Trophoblast cell (in vitro differentiated cells and primary cell): ENCODE data around the gene SLC12A3.
A peak's percentile ranks its signal among the peaks of the same experiment; 100 is the strongest.
"Not testable (repeated sequence)": the region's sequence is repeated elsewhere in the genome, so short reads cannot be mapped to it uniquely, and the experiment has no call there.

ENCODE experiments used
- DNase-seq, 2 donors: peaks; one replicate each; pipeline ENCODE4 v3.0.0-alpha.2; 2016
- H2AFZ ChIP-seq: 2 replicates; pipeline ENCODE4 v1.6.1; 2013; ENCODE audit warnings: low read length, moderate library complexity, mild to moderate bottlenecking; ENCODE audit not compliant: insufficient read depth, poor library complexity
- H2AK5ac ChIP-seq: 2 replicates; pipeline ENCODE4 v1.6.1; 2013; ENCODE audit warnings: mild to moderate bottlenecking, low read length
- H2BK120ac ChIP-seq: 2 replicates; pipeline ENCODE4 v1.6.1; 2013; ENCODE audit warnings: low read length, mild to moderate bottlenecking, moderate library complexity; ENCODE audit not compliant: insufficient read depth, poor library complexity
- H2BK12ac ChIP-seq: 2 replicates; pipeline ENCODE4 v1.6.1; 2013; ENCODE audit warnings: mild to moderate bottlenecking, low read length, moderate library complexity
- H2BK5ac ChIP-seq: 2 replicates; pipeline ENCODE4 v1.6.1; 2013; ENCODE audit warnings: low read length, low read depth, moderate library complexity, mild to moderate bottlenecking; ENCODE audit not compliant: poor library complexity
- H3K14ac ChIP-seq: 2 replicates; pipeline ENCODE4 v1.6.1; 2013; ENCODE audit warnings: mild to moderate bottlenecking, low read length
- H3K18ac ChIP-seq: 2 replicates; pipeline ENCODE4 v1.6.1; 2013; ENCODE audit warnings: mild to moderate bottlenecking, low read length
- H3K23ac ChIP-seq: 2 replicates; pipeline ENCODE4 v1.6.1; 2013; ENCODE audit warnings: low read length
- H3K27ac ChIP-seq: 2 replicates; pipeline ENCODE4 v1.5.1; 2013; ENCODE audit warnings: low read depth, mild to moderate bottlenecking, inconsistent platforms, low read length, moderate library complexity
- H3K27me3 ChIP-seq: 2 replicates; pipeline ENCODE4 v1.6.1; 2013; ENCODE audit warnings: inconsistent platforms, mild to moderate bottlenecking, low read length, moderate library complexity; ENCODE audit not compliant: insufficient read depth
- H3K36me3 ChIP-seq, 2 experiments: 1 replicate in 1 of 2; 2 replicates in 1 of 2; pipeline ENCODE4 v1.6.1; 2013; ENCODE audit warnings: low read length in 2 of 2, mild to moderate bottlenecking in 2 of 2, moderate library complexity in 1 of 2; ENCODE audit not compliant: insufficient read depth in 2 of 2, control insufficient read depth in 1 of 2
- H3K4ac ChIP-seq: 2 replicates; pipeline ENCODE4 v1.6.1; 2013; ENCODE audit warnings: low read depth, mild to moderate bottlenecking, low read length, moderate library complexity
- H3K4me1 ChIP-seq, 2 experiments: 1 replicate in 1 of 2; 2 replicates in 1 of 2; pipeline ENCODE4 v1.6.1; 2013; ENCODE audit warnings: low read length in 2 of 2, mild to moderate bottlenecking in 2 of 2, moderate library complexity in 1 of 2; ENCODE audit not compliant: insufficient read depth in 2 of 2, control insufficient read depth in 1 of 2
- H3K4me2 ChIP-seq: 2 replicates; pipeline ENCODE4 v1.6.1; 2013; ENCODE audit warnings: inconsistent platforms, mild to moderate bottlenecking, low read length, moderate library complexity
- H3K4me3 ChIP-seq: 2 replicates; pipeline ENCODE4 v1.5.1; 2013; ENCODE audit warnings: mild to moderate bottlenecking, low read depth, low read length, inconsistent platforms
- H3K79me1 ChIP-seq: one replicate; pipeline ENCODE4 v1.6.1; 2013; ENCODE audit warnings: low read length
- H3K79me2 ChIP-seq: 2 replicates; pipeline ENCODE4 v1.6.1; 2013; ENCODE audit warnings: low read length, mild to moderate bottlenecking; ENCODE audit not compliant: control insufficient read depth, insufficient read depth, poor library complexity
- H3K9ac ChIP-seq: 2 replicates; pipeline ENCODE4 v1.6.1; 2013; ENCODE audit warnings: mild to moderate bottlenecking, low read length
- H3K9me3 ChIP-seq: 2 replicates; pipeline ENCODE4 v1.6.1; 2013; ENCODE audit warnings: low read depth, mild to moderate bottlenecking, control low read depth, inconsistent platforms, low read length; ENCODE audit not compliant: insufficient read depth
- H4K12ac ChIP-seq: 2 replicates; pipeline ENCODE4 v1.6.1; 2013; ENCODE audit warnings: low read depth, mild to moderate bottlenecking, low read length, moderate library complexity
- H4K8ac ChIP-seq: 2 replicates; pipeline ENCODE4 v1.6.1; 2013; ENCODE audit warnings: low read depth, mild to moderate bottlenecking, low read length, moderate library complexity
- H4K91ac ChIP-seq: one replicate; pipeline ENCODE4 v1.6.1; 2013; ENCODE audit warnings: low read depth, mild to moderate bottlenecking, low read length, moderate library complexity
- WGBS: extraction: QIAGEN DNeasy Blood & Tissue Kit; methylation state at CpG from one replicate; pipeline ENCODE4 v1.1.7; 2013; ENCODE audit warnings: missing lambda C conversion rate; ENCODE audit not compliant: insufficient read length, insufficient coverage; ENCODE audit errors: extremely low coverage; 5-methylcytosine and 5-hydroxymethylcytosine counted together

SLC12A3 gene

GRCh38 chr16:56883586-56883985 lies 18.6 kb downstream of the SLC12A3 start:
- Histone ChIP-seq H4K12ac (no peak overlapping the region), H3K14ac (peak overlapping the region; percentile 7), H3K9me3 (peaks cover 8% of the 10 kb centered on the region), H2BK12ac (no peak overlapping the region), H3K4ac (no peak overlapping the region), H3K23ac (no peak overlapping the region), H3K4me3 (no peak overlapping the region), H4K8ac (no peak overlapping the region), H3K9ac (peak overlapping the region; percentile 10), H3K4me2 (no peak overlapping the region), H2BK5ac (no peak overlapping the region), H2AFZ (no peak overlapping the region), H3K36me3 (no peaks in the 10 kb centered on the region), H4K91ac (no peak overlapping the region), H3K27me3 (no peaks in the 10 kb centered on the region), H3K18ac (no peak overlapping the region), H2AK5ac (no peak overlapping the region), H3K4me1 (no peaks in the 10 kb centered on the region), H3K79me1 (no peaks in the 10 kb centered on the region), H3K79me2 (no peaks in the 10 kb centered on the region), H2BK120ac (no peak overlapping the region), H3K27ac (no peak overlapping the region)
- no CpG with 5 or more reads among the region's 2 CpGs for WGBS
- DNase-seq: no peak

GRCh38 chr16:56884026-56884582 lies 19.1 kb downstream of the SLC12A3 start:
- no peak overlapping the region for H4K91ac ChIP-seq
- H3K36me3 ChIP-seq: no peaks in the 10 kb centered on the region
- H3K9me3 ChIP-seq: peaks cover 8% of the 10 kb centered on the region
- no peak overlapping the region for H3K23ac ChIP-seq
- no peak overlapping the region for H2BK5ac ChIP-seq
- H3K14ac ChIP-seq: peak overlapping the region; percentile 7
- H3K79me1 ChIP-seq: no peaks in the 10 kb centered on the region
- no peak for DNase-seq
- WGBS: no CpG with 5 or more reads among the region's 14 CpGs
- H3K4ac ChIP-seq: no peak overlapping the region
- no peak overlapping the region for H2AK5ac ChIP-seq
- no peaks in the 10 kb centered on the region for H3K79me2 ChIP-seq
- no peaks in the 10 kb centered on the region for H3K27me3 ChIP-seq
- no peak overlapping the region for H4K8ac ChIP-seq
- no peak overlapping the region for H2AFZ ChIP-seq
- H4K12ac ChIP-seq: no peak overlapping the region
- no peaks in the 10 kb centered on the region for H3K4me1 ChIP-seq
- H2BK120ac ChIP-seq: no peak overlapping the region
- no peak overlapping the region for H3K4me3 ChIP-seq
- H2BK12ac ChIP-seq: no peak overlapping the region
- no peak overlapping the region for H3K4me2 ChIP-seq
- H3K9ac ChIP-seq: no peak overlapping the region
- H3K18ac ChIP-seq: no peak overlapping the region
- no peak overlapping the region for H3K27ac ChIP-seq

- not testable (repeated sequence) for DNase-seq, H3K4ac ChIP-seq, H2BK5ac ChIP-seq, H3K4me1 ChIP-seq, H3K14ac ChIP-seq, H2AFZ ChIP-seq, H2AK5ac ChIP-seq, H4K12ac ChIP-seq, H3K36me3 ChIP-seq, H4K91ac ChIP-seq, H3K79me1 ChIP-seq, H3K27me3 ChIP-seq, H3K18ac ChIP-seq, H3K27ac ChIP-seq, H3K9me3 ChIP-seq, H2BK12ac ChIP-seq, H2BK120ac ChIP-seq, H3K9ac ChIP-seq, H3K79me2 ChIP-seq, H4K8ac ChIP-seq, H3K23ac ChIP-seq, H3K4me3 ChIP-seq, H3K4me2 ChIP-seq
- no CpG with 5 or more reads among the region's 13 CpGs for WGBS
These were observed 19.9 kb downstream of the SLC12A3 start for GRCh38 chr16:56884929-56885328.

- no peaks in the 10 kb centered on the region for H3K27me3 ChIP-seq
- WGBS: no CpG with 5 or more reads among the region's 9 CpGs
- no peak overlapping the region for H4K12ac ChIP-seq
These were observed 20.6 kb downstream of the SLC12A3 start for GRCh38 chr16:56885446-56886162.

More at GRCh38 chr16:56885446-56886162, 20.6 kb downstream of the SLC12A3 start:
- Histone ChIP-seq H3K9ac (no peak overlapping the region), H4K8ac (no peak overlapping the region), H3K79me2 (no peaks in the 10 kb centered on the region), H3K4ac (no peak overlapping the region), H2AK5ac (no peak overlapping the region), H3K4me3 (no peak overlapping the region), H3K36me3 (no peaks in the 10 kb centered on the region), H3K14ac (no peak overlapping the region), H3K27ac (no peak overlapping the region), H3K18ac (no peak overlapping the region), H3K9me3 (peaks cover 8% of the 10 kb centered on the region), H4K91ac (no peak overlapping the region), H3K23ac (no peak overlapping the region), H3K79me1 (no peaks in the 10 kb centered on the region), H3K4me2 (no peak overlapping the region), H2BK5ac (no peak overlapping the region), H2BK12ac (no peak overlapping the region), H2BK120ac (no peak overlapping the region), H3K4me1 (no peaks in the 10 kb centered on the region), H2AFZ (no peak overlapping the region)
- DNase-seq: no peak
